Measurements from ENCODE around the gene DHRS7B. TPM values are rescaled to one million over a fixed set of nuclear protein-coding genes. Genes with fewer than 3 reads are reported as not detected.
"Not testable (repeated sequence)": the region's sequence is repeated elsewhere in the genome, so short reads cannot be mapped to it uniquely, and the experiment has no call there.

DHRS7B gene
- total RNA-seq, 1 donor from 2014 or later: 24.7 TPM

- FAIRE-seq (no peak), DNase-seq (ENCODE audit: low read depth) (peak; percentile 55)
- H3K36me3 ChIP-seq (ENCODE audit: control insufficient read depth, insufficient read depth, low read length): no peaks in the 10 kb centered on the region
- no peak overlapping the region for H3K4me3 ChIP-seq (ENCODE audit: low read depth, low read length)
- no peaks in the 10 kb centered on the region for H3K27me3 ChIP-seq (ENCODE audit: control insufficient read depth, insufficient read depth, low read length)
- TF ChIP-seq, protein P1, sequence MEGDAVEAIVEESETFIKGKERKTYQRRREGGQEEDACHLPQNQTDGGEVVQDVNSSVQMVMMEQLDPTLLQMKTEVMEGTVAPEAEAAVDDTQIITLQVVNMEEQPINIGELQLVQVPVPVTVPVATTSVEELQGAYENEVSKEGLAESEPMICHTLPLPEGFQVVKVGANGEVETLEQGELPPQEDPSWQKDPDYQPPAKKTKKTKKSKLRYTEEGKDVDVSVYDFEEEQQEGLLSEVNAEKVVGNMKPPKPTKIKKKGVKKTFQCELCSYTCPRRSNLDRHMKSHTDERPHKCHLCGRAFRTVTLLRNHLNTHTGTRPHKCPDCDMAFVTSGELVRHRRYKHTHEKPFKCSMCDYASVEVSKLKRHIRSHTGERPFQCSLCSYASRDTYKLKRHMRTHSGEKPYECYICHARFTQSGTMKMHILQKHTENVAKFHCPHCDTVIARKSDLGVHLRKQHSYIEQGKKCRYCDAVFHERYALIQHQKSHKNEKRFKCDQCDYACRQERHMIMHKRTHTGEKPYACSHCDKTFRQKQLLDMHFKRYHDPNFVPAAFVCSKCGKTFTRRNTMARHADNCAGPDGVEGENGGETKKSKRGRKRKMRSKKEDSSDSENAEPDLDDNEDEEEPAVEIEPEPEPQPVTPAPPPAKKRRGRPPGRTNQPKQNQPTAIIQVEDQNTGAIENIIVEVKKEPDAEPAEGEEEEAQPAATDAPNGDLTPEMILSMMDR (IDR thresholded peaks at IDR 0.05; ENCODE audit: insufficient read depth, low read length, severe bottlenecking): peak; percentile 83
These were observed 7.4 kb upstream of the DHRS7B start for GRCh38 chr17:21119247-21119918.

- Histone ChIP-seq H3K4me3 (ENCODE audit: low read depth, low read length) (no peak overlapping the region), H3K27me3 (ENCODE audit: control insufficient read depth, insufficient read depth, low read length) (no peaks in the 10 kb centered on the region), H3K36me3 (ENCODE audit: control insufficient read depth, insufficient read depth, low read length) (no peaks in the 10 kb centered on the region)
- DNase-seq (ENCODE audit: low read depth) (no peak), FAIRE-seq (no peak)
- TF ChIP-seq, protein P1 (IDR thresholded peaks at IDR 0.05; ENCODE audit: insufficient read depth, low read length, severe bottlenecking): no peak
These were observed 6.9 kb upstream of the DHRS7B start for GRCh38 chr17:21119919-21120249.

GRCh38 chr17:21124086-21124485, 2.7 kb upstream of the DHRS7B start:
- no peak for FAIRE-seq

GRCh38 chr17:21124517-21124916, 2.2 kb upstream of the DHRS7B start:
- not testable (repeated sequence) for H3K4me3 ChIP-seq (ENCODE audit: low read depth, low read length); H3K36me3 ChIP-seq (ENCODE audit: control insufficient read depth, insufficient read depth, low read length); FAIRE-seq; DNase-seq (ENCODE audit: low read depth); H3K27me3 ChIP-seq (ENCODE audit: control insufficient read depth, insufficient read depth, low read length)

More at GRCh38 chr17:21124086-21124485, 2.7 kb upstream of the DHRS7B start:
- TF ChIP-seq, protein P1 (IDR thresholded peaks at IDR 0.05; ENCODE audit: insufficient read depth, low read length, severe bottlenecking): no peak
- Histone ChIP-seq H3K27me3 (ENCODE audit: control insufficient read depth, insufficient read depth, low read length) (no peaks in the 10 kb centered on the region), H3K4me3 (ENCODE audit: low read depth, low read length) (no peak overlapping the region), H3K36me3 (ENCODE audit: control insufficient read depth, insufficient read depth, low read length) (no peaks in the 10 kb centered on the region)
- no peak for DNase-seq (ENCODE audit: low read depth)

DNA sequence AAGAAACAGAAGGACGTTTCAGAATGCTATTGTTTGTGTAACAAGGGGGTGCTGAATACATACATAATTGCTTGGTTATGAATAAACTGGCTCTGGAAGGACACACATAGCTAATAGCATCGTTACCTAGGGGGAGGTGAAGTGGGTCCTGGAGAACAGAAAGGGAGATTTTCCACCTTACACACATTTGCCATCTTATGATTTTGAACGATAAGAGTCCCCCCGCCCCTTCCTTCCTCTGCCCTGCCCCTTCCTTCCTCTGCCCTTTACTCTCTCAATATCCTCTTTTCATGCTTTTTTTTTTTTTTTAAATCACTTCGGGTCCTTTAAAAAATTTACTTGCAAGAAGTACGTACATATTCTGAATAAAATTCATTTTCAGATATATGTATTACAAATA, 902 bp upstream of the DHRS7B start:
- DNase-seq (ENCODE audit: low read depth) (no peak), FAIRE-seq (no peak)
- TF ChIP-seq, protein P1 (IDR thresholded peaks at IDR 0.05; ENCODE audit: insufficient read depth, low read length, severe bottlenecking): no peak
- no peaks in the 10 kb centered on the region for H3K36me3 ChIP-seq (ENCODE audit: control insufficient read depth, insufficient read depth, low read length)
- H3K4me3 ChIP-seq (ENCODE audit: low read depth, low read length): no peak overlapping the region
- H3K27me3 ChIP-seq (ENCODE audit: control insufficient read depth, insufficient read depth, low read length): no peaks in the 10 kb centered on the region

DNA sequence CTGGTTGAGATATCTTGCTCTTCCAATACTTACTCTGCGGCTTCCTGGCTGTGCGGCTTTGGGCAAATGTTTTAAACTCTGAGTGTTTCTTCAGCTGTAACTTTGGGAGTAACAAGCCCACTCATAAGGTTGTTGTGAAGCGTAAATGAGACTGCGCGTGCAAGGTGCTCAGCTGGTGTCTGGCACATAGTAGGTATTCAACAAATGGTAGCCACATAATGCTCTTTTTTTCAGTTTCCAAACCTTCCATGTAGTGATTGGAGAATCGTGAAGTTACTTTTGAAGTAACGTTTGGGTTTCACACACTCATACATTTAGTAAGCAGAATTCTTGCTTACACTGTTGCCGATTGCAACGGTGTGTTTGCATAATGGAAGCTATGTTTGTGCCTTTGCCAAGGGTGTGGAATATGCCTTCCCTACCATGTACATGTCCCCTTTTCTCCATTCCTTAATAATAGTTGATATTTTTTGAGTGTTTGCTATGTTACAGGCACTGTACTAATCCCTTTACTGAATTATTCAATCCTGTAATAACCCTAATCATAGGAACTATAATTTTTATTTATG, 829 bp downstream of the DHRS7B start:
- Histone ChIP-seq H3K4me3 (ENCODE audit: low read depth, low read length) (peak overlapping the region; percentile 74), H3K36me3 (ENCODE audit: control insufficient read depth, insufficient read depth, low read length) (no peaks in the 10 kb centered on the region), H3K27me3 (ENCODE audit: control insufficient read depth, insufficient read depth, low read length) (no peaks in the 10 kb centered on the region)
- FAIRE-seq: no peak
- TF ChIP-seq, protein P1 (IDR thresholded peaks at IDR 0.05; ENCODE audit: insufficient read depth, low read length, severe bottlenecking): no peak
- DNase-seq (ENCODE audit: low read depth): peak; percentile 21
